Trophoblast cell (in vitro differentiated cells and primary cell): ENCODE measurements around the gene MRPL24. TPM values are rescaled to one million over a fixed set of nuclear protein-coding genes. Genes with fewer than 3 reads are reported as not detected.
A peak's percentile ranks its signal among the peaks of the same experiment; 100 is the strongest.

Experiments used
- DNase-seq, 2 donors: peaks; one replicate each; pipeline ENCODE4 v3.0.0-alpha.2; 2016
- H2AFZ ChIP-seq: 2 replicates; pipeline ENCODE4 v1.6.1; 2013; ENCODE audit warnings: low read length, moderate library complexity, mild to moderate bottlenecking; ENCODE audit not compliant: insufficient read depth, poor library complexity
- H2AK5ac ChIP-seq: 2 replicates; pipeline ENCODE4 v1.6.1; 2013; ENCODE audit warnings: mild to moderate bottlenecking, low read length
- H2BK120ac ChIP-seq: 2 replicates; pipeline ENCODE4 v1.6.1; 2013; ENCODE audit warnings: low read length, mild to moderate bottlenecking, moderate library complexity; ENCODE audit not compliant: insufficient read depth, poor library complexity
- H2BK12ac ChIP-seq: 2 replicates; pipeline ENCODE4 v1.6.1; 2013; ENCODE audit warnings: mild to moderate bottlenecking, low read length, moderate library complexity
- H2BK5ac ChIP-seq: 2 replicates; pipeline ENCODE4 v1.6.1; 2013; ENCODE audit warnings: low read length, low read depth, moderate library complexity, mild to moderate bottlenecking; ENCODE audit not compliant: poor library complexity
- H3K14ac ChIP-seq: 2 replicates; pipeline ENCODE4 v1.6.1; 2013; ENCODE audit warnings: mild to moderate bottlenecking, low read length
- H3K18ac ChIP-seq: 2 replicates; pipeline ENCODE4 v1.6.1; 2013; ENCODE audit warnings: mild to moderate bottlenecking, low read length
- H3K23ac ChIP-seq: 2 replicates; pipeline ENCODE4 v1.6.1; 2013; ENCODE audit warnings: low read length
- H3K27ac ChIP-seq: 2 replicates; pipeline ENCODE4 v1.5.1; 2013; ENCODE audit warnings: low read depth, mild to moderate bottlenecking, inconsistent platforms, low read length, moderate library complexity
- H3K27me3 ChIP-seq: 2 replicates; pipeline ENCODE4 v1.6.1; 2013; ENCODE audit warnings: inconsistent platforms, mild to moderate bottlenecking, low read length, moderate library complexity; ENCODE audit not compliant: insufficient read depth
- H3K36me3 ChIP-seq, 2 experiments: 1 replicate in 1 of 2; 2 replicates in 1 of 2; pipeline ENCODE4 v1.6.1; 2013; ENCODE audit warnings: low read length in 2 of 2, mild to moderate bottlenecking in 2 of 2, moderate library complexity in 1 of 2; ENCODE audit not compliant: insufficient read depth in 2 of 2, control insufficient read depth in 1 of 2
- H3K4ac ChIP-seq: 2 replicates; pipeline ENCODE4 v1.6.1; 2013; ENCODE audit warnings: low read depth, mild to moderate bottlenecking, low read length, moderate library complexity
- H3K4me1 ChIP-seq, 2 experiments: 1 replicate in 1 of 2; 2 replicates in 1 of 2; pipeline ENCODE4 v1.6.1; 2013; ENCODE audit warnings: low read length in 2 of 2, mild to moderate bottlenecking in 2 of 2, moderate library complexity in 1 of 2; ENCODE audit not compliant: insufficient read depth in 2 of 2, control insufficient read depth in 1 of 2
- H3K4me2 ChIP-seq: 2 replicates; pipeline ENCODE4 v1.6.1; 2013; ENCODE audit warnings: inconsistent platforms, mild to moderate bottlenecking, low read length, moderate library complexity
- H3K4me3 ChIP-seq: 2 replicates; pipeline ENCODE4 v1.5.1; 2013; ENCODE audit warnings: mild to moderate bottlenecking, low read depth, low read length, inconsistent platforms
- H3K79me1 ChIP-seq: one replicate; pipeline ENCODE4 v1.6.1; 2013; ENCODE audit warnings: low read length
- H3K79me2 ChIP-seq: 2 replicates; pipeline ENCODE4 v1.6.1; 2013; ENCODE audit warnings: low read length, mild to moderate bottlenecking; ENCODE audit not compliant: control insufficient read depth, insufficient read depth, poor library complexity
- H3K9ac ChIP-seq: 2 replicates; pipeline ENCODE4 v1.6.1; 2013; ENCODE audit warnings: mild to moderate bottlenecking, low read length
- H3K9me3 ChIP-seq: 2 replicates; pipeline ENCODE4 v1.6.1; 2013; ENCODE audit warnings: low read depth, mild to moderate bottlenecking, control low read depth, inconsistent platforms, low read length; ENCODE audit not compliant: insufficient read depth
- H4K12ac ChIP-seq: 2 replicates; pipeline ENCODE4 v1.6.1; 2013; ENCODE audit warnings: low read depth, mild to moderate bottlenecking, low read length, moderate library complexity
- H4K8ac ChIP-seq: 2 replicates; pipeline ENCODE4 v1.6.1; 2013; ENCODE audit warnings: low read depth, mild to moderate bottlenecking, low read length, moderate library complexity
- H4K91ac ChIP-seq: one replicate; pipeline ENCODE4 v1.6.1; 2013; ENCODE audit warnings: low read depth, mild to moderate bottlenecking, low read length, moderate library complexity
- WGBS: extraction: QIAGEN DNeasy Blood & Tissue Kit; methylation state at CpG from one replicate; pipeline ENCODE4 v1.1.7; 2013; ENCODE audit warnings: missing lambda C conversion rate; ENCODE audit not compliant: insufficient read length, insufficient coverage; ENCODE audit errors: extremely low coverage; 5-methylcytosine and 5-hydroxymethylcytosine counted together
- polyA plus RNA-seq: library from polyadenylated mRNA; stranded (reverse); fragments of 200-250 nt; gene quantifications from 2 replicates; pipeline ENCODE4 v1.2.3, GENCODE V29; 2013

The MRPL24 gene
- 40.5 and 40.7 TPM in 2 replicates for polyA plus RNA-seq

GRCh38 chr1:156740741-156741480, at the start of gene MRPL24:
Gene MRPL24 (minus strand): TSS chr1:156741088. CDS start chr1:156738704, 2,384 bp downstream.
- no peak within 1 kb of the TSS for H2BK12ac ChIP-seq
- H3K9ac ChIP-seq: peak within 1 kb of the TSS; percentile 81
- H3K9me3 ChIP-seq: no peaks in the 10 kb centered on the region
- peaks cover 4% of the 10 kb centered on the region for H3K79me2 ChIP-seq
- no peak within 1 kb of the TSS for H2BK120ac ChIP-seq
- H3K4ac ChIP-seq: peak within 1 kb of the TSS; percentile 42
- peak within 1 kb of the TSS; percentile 38 for H4K8ac ChIP-seq
- peak within 1 kb of the TSS; percentile 4 for H2AK5ac ChIP-seq
- H3K79me1 ChIP-seq: peaks cover 4% of the 10 kb centered on the region
- no peak within 1 kb of the TSS for H3K23ac ChIP-seq
- H3K4me3 ChIP-seq: peak within 1 kb of the TSS; percentile 81
- H2AFZ ChIP-seq: peak within 1 kb of the TSS; percentile 4
- H3K4me1 ChIP-seq: peaks cover 10% of the 10 kb centered on the region in 2 experiments
- H4K12ac ChIP-seq: peak within 1 kb of the TSS; percentile 63
- peaks cover 38 to 60% of the 10 kb centered on the region in 2 experiments for H3K36me3 ChIP-seq
- no peak within 1 kb of the TSS for H2BK5ac ChIP-seq
- DNase-seq: peak; percentile 99 to 100
- H4K91ac ChIP-seq: peak within 1 kb of the TSS; percentile 23
- no peaks in the 10 kb centered on the region for H3K27me3 ChIP-seq
- WGBS: no CpG with 5 or more reads among the region's 38 CpGs
- H3K14ac ChIP-seq: peak within 1 kb of the TSS; percentile 73
- peak within 1 kb of the TSS; percentile 0 for H3K18ac ChIP-seq
- H3K4me2 ChIP-seq: peak within 1 kb of the TSS; percentile 66
- peak within 1 kb of the TSS; percentile 59 for H3K27ac ChIP-seq

GRCh38 chr1:156789621-156790318, 48.9 kb upstream of the MRPL24 start:
- Histone ChIP-seq H3K9ac (no peak overlapping the region), H2BK5ac (no peak overlapping the region), H4K12ac (no peak overlapping the region), H3K14ac (no peak overlapping the region), H3K4me2 (no peak overlapping the region), H3K27me3 (no peaks in the 10 kb centered on the region), H3K79me2 (no peaks in the 10 kb centered on the region), H2BK12ac (no peak overlapping the region), H4K91ac (no peak overlapping the region), H3K79me1 (no peaks in the 10 kb centered on the region), H3K9me3 (no peaks in the 10 kb centered on the region), H3K27ac (no peak overlapping the region), H3K4ac (no peak overlapping the region), H4K8ac (no peak overlapping the region), H3K4me1 (no peaks in the 10 kb centered on the region), H2AK5ac (no peak overlapping the region), H3K4me3 (no peak overlapping the region), H3K36me3 (peaks cover 39 to 50% of the 10 kb centered on the region in 2 experiments), H3K18ac (no peak overlapping the region), H2AFZ (no peak overlapping the region), H2BK120ac (no peak overlapping the region), H3K23ac (no peak overlapping the region)
- no peak for DNase-seq
- no CpG with 5 or more reads among the region's 4 CpGs for WGBS

- H4K91ac ChIP-seq: no peak overlapping the region
- no peaks in the 10 kb centered on the region for H3K79me2 ChIP-seq
- no peak overlapping the region for H2AFZ ChIP-seq
- H3K27me3 ChIP-seq: no peaks in the 10 kb centered on the region
- no peak overlapping the region for H3K9ac ChIP-seq
- no CpG with 5 or more reads among the region's 2 CpGs for WGBS
- H2AK5ac ChIP-seq: no peak overlapping the region
- H4K12ac ChIP-seq: no peak overlapping the region
- H3K4me2 ChIP-seq: no peak overlapping the region
- peaks cover 38 to 52% of the 10 kb centered on the region in 2 experiments for H3K36me3 ChIP-seq
- no peaks in the 10 kb centered on the region for H3K9me3 ChIP-seq
- no peak overlapping the region for H2BK120ac ChIP-seq
- H3K79me1 ChIP-seq: no peaks in the 10 kb centered on the region
- H3K4ac ChIP-seq: no peak overlapping the region
- H3K4me3 ChIP-seq: no peak overlapping the region
- H2BK12ac ChIP-seq: no peak overlapping the region
- H3K14ac ChIP-seq: no peak overlapping the region
- H3K23ac ChIP-seq: no peak overlapping the region
- H3K18ac ChIP-seq: no peak overlapping the region
- no peak for DNase-seq
- no peak overlapping the region for H3K27ac ChIP-seq
- H4K8ac ChIP-seq: no peak overlapping the region
- H3K4me1 ChIP-seq: no peaks in the 10 kb centered on the region
- no peak overlapping the region for H2BK5ac ChIP-seq
Observed at GRCh38 chr1:156788136-156788535, 47.2 kb upstream of the MRPL24 start.

GRCh38 chr1:156786640-156787039, 45.8 kb upstream of the MRPL24 start:
- no peak overlapping the region for H3K14ac ChIP-seq
- no peak for DNase-seq
- H3K9me3 ChIP-seq: no peaks in the 10 kb centered on the region
- no peaks in the 10 kb centered on the region for H3K4me1 ChIP-seq
- no peaks in the 10 kb centered on the region for H3K79me1 ChIP-seq
- no peak overlapping the region for H2AFZ ChIP-seq
- H4K8ac ChIP-seq: no peak overlapping the region
- no peak overlapping the region for H4K91ac ChIP-seq
- no peak overlapping the region for H4K12ac ChIP-seq
- H2AK5ac ChIP-seq: no peak overlapping the region
- no peak overlapping the region for H3K9ac ChIP-seq
- no peak overlapping the region for H3K23ac ChIP-seq
- peaks cover 36 to 43% of the 10 kb centered on the region in 2 experiments for H3K36me3 ChIP-seq
- H2BK12ac ChIP-seq: no peak overlapping the region
- H3K18ac ChIP-seq: no peak overlapping the region
- no peak overlapping the region for H3K4ac ChIP-seq
- no peak overlapping the region for H3K4me3 ChIP-seq
- H3K27me3 ChIP-seq: no peaks in the 10 kb centered on the region
- H2BK5ac ChIP-seq: no peak overlapping the region
- WGBS: no CpG with 5 or more reads among the region's 10 CpGs
- H3K27ac ChIP-seq: no peak overlapping the region
- no peaks in the 10 kb centered on the region for H3K79me2 ChIP-seq
- no peak overlapping the region for H2BK120ac ChIP-seq
- no peak overlapping the region for H3K4me2 ChIP-seq
